Medulla oblongata (tissue), 1 donor: ENCODE measurements around the gene ART1.
"Not testable (repeated sequence)": the region's sequence is repeated elsewhere in the genome, so short reads cannot be mapped to it uniquely, and the experiment has no call there.

Source experiments
- DNase-seq: peaks from one replicate; pipeline ENCODE4 v3.0.0-alpha.2; 2015; ENCODE audit errors: extremely low spot score

Gene ART1

GRCh38 chr11:3644817-3645235, at the start of gene ART1:
Gene ART1 (plus strand): TSS chr11:3645128. CDS start chr11:3659214, 14,086 bp downstream.
- no peak for DNase-seq

DNA sequence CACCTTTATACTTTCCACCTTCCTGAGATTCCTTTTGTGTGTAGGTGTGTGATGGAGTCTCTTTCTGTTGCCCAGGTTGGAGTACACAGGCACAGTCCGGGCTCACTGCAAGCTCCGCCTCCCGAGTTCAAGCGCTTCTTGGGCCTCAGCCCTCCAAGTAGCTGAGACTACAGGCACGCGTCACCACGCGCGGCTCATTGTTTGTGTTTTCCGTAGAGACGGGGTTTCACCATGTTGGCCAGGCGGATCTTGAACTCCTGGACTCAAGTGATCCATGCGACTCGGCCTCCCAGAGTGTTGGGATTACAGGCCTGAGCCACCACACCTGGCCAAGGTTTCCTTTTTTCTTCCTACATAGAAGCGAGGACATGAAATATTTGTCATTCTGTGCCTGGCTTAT, 47.2 kb upstream of the ART1 start:
- DNase-seq: not testable (repeated sequence)

- not testable (repeated sequence) for DNase-seq
These were observed 44.7 kb upstream of the ART1 start for GRCh38 chr11:3600201-3600600.

DNA sequence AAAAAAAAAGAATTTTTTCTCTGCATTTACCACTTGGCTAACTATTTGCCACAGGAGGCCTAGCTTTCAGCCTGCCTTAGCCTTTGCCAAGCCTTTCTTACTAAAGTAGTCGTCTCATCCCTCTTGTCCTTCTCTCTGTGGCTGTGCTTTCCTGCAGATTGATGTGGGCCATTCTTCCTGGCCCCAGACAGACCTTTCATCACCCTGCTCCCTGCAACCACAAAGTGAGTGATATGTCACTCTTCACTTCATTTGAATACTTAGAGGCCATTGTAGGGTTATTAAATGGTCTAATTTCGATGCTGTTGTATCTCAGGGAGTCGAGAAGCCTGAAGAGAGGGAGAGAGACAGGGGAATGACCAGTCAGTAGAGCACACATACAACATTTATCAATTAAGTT, 40.8 kb upstream of the ART1 start:
- DNase-seq: no peak

GRCh38 chr11:3605283-3605662, 39.7 kb upstream of the ART1 start:
- DNase-seq: no peak

- no peak for DNase-seq
These were observed 39.1 kb upstream of the ART1 start for GRCh38 chr11:3605771-3606203.

GRCh38 chr11:3609416-3610265, 35.3 kb upstream of the ART1 start:
- peak; percentile 30 for DNase-seq

GRCh38 chr11:3610846-3611245, 34.1 kb upstream of the ART1 start:
- DNase-seq: no peak

GRCh38 chr11:3611976-3612678, 32.8 kb upstream of the ART1 start:
- no peak for DNase-seq

- peak; percentile 24 for DNase-seq
These were observed 30.8 kb upstream of the ART1 start for GRCh38 chr11:3613998-3614741.

- peak; percentile 38 for DNase-seq
These were observed 30.2 kb upstream of the ART1 start for GRCh38 chr11:3614742-3615171.

GRCh38 chr11:3615998-3616397, 28.9 kb upstream of the ART1 start:
- DNase-seq: no peak

- DNase-seq: no peak
These were observed 28.0 kb upstream of the ART1 start for GRCh38 chr11:3616721-3617460.

DNA sequence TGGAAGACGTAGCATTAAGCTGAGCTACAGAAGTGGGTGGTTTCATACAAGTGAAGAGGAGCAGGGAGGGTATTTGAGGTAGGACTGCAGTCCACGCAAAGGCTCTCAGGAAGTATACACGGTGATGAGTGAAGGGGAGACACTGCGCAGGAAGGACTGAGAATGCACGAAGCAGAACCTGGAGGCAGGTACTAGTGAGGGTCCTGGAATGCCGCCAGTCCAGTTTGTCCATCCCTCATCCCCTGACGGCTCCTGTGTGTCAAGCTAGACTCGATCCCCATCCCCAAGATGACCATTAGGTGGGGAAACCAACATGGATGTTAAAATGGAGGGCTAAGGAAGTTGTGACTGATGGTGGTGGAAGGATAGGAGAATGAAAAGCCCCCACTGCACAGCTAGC, 26.9 kb upstream of the ART1 start:
- DNase-seq: no peak

DNA sequence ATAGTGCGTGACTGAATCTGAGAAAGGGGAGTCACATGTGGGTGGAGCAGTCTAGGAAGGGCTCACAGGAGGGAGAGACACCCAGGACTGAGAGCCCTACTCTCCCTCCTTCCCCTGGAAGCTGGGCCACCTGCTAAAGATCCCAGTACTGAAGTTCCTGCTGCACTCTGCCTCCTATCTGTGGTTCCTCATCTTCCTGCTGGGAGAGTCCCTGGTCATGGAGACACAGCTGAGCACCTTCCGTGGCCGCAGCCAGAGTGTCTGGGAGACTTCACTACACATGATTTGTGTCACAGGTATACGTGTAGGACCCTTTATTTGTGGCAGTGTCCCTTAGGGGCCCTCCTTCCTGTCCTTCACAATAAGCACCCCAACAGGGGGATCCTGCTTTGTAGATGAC, 22.4 kb upstream of the ART1 start:
- DNase-seq: no peak

DNA sequence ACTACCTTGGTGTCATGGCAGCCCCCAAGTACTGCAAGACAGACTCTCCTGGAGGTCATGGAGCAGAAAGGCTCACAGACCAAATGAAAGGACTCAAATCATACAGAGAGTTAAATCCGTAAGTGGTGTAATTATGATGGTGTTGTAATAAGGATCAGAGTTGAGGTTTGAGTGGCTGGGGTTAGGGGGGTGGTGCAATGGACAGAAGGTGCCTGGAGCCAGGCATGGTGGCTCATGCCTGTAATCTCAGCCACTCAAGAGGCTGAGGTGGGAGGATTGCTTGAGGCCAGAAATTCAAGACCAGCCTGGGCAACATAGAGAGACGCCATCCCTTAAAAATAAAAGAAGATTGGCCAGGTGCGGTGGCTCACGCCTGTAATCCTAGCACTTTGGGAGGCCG, 21.8 kb upstream of the ART1 start:
- DNase-seq: no peak

- DNase-seq: no peak
These were observed 21.0 kb upstream of the ART1 start for GRCh38 chr11:3623767-3624458.

GRCh38 chr11:3626250-3626960, 18.5 kb upstream of the ART1 start:
- DNase-seq: peak; percentile 46

- DNase-seq: no peak
These were observed 17.6 kb upstream of the ART1 start for GRCh38 chr11:3627291-3627690.

DNA sequence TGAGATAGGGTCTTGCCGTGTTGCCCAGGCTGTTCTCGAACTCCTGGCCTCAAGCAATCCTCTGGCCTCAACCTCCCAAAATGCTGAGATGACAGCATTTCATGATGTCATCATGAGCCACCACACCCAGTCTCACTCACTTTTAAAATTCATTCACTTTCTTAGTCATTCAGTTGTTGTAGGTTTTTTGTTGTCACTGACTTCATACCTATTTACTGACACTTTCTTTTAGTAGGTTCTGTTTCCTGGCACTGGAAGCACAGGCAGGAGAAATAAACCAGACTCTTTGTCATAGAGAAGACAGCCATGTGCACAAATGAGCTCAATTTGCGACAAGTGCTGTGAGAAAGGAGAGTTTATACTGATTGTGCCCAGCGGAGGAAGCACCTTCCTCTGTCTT, 13.6 kb upstream of the ART1 start:
- DNase-seq: no peak
